Left cardiac atrium (tissue), 4 donors: ENCODE data around the gene ARAP1. TPM values are rescaled to one million over a fixed set of nuclear protein-coding genes. Genes with fewer than 3 reads are reported as not detected.

Experiments used
- ATAC-seq, 2 donors: fragments of 200-7000 bp; cut with Tn5 transposase; one replicate each; pipeline ENCODE4 v1.9.1; 2020; ENCODE audit warnings: mild to moderate bottlenecking in 2 of 2, moderate library complexity in 2 of 2
- DNase-seq: peaks from one replicate; pipeline ENCODE4 v3.0.0-alpha.2; 2020
- intact Hi-C, 2 donors: fragments of 100-400 bp; cut with DNase I; formaldehyde crosslinking; loops; one replicate each; pipeline versions ENCODE4 v1.14.1 to v1.15.1; 2022 to 2023
- total RNA-seq, 2 donors: library from RNA; stranded (reverse); fragmentation: NEBNext Ultra II Directional; extraction: Animal tissue kit (Norgen Biotek cat#: 25700); gene quantifications; one replicate each; pipeline ENCODE4 v1.2.1, GENCODE V29; 2021
- donor health status: DM: no; HTN: yes; CAD: no.
- donor health status: DM: no; HTN: yes; CAD: no; lungs with severe emphysema.
- donor health status: DM: yes; HTN: yes; CAD: no.
- donor health status: Dilated cardiomyopathy.

ARAP1 gene
- total RNA-seq, 2 donors from 2014 or later, result 60.3 to 66.9 TPM

DNA sequence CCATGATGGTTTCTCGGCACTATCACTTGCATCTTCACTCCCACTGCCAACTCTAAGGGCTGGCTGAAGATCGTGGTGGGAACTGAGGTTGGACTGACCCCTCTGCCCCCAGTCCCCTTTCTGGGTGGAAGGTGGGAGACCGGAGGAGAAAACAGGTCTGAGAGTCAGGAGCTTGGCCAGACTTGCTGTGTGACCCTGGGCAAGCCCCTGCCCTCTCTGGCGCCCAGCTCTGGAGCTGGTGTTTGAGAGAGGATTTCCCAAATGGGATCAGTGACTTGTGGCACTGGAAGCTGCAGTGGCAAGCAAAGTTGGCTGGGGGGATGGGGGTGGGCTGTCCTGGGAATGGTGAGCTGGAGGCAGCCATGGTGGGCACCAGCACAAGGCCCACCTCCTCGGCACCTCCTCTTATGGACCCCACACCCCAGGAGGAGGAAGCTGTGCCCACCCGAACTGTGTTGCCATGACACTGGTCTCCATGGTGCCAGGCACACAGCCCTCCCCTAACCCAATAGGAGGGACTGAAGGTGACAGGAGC is 71.5 kb downstream of the ARAP1 start:
- intact Hi-C loops, result loop anchor here (5.0 to 10.0 kb wide), 2 partner anchors 93 to 206 kb away; no protein-coding TSS in a partner anchor
- ATAC-seq (no peak), DNase-seq (no peak)

DNA sequence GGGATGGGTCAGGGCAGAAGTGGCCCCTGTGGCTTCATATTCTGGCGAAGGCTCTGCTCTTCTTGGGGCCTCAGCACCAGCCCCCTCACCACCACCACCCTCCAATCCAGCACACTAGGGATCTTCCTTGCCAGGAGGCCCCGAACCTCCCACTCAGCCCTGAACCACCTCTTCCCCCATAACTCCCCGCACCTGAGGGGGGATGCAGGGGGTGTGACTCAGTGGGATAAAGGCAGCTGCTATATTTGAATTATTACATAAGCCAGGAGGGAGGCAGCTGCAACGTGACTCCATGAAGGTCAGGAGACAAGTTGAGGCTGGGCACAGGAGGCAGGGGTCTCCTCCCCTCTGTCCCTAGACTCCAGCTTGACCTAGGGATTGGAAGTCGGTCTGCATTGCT is 72.3 kb downstream of the ARAP1 start:
- ATAC-seq (no peak), DNase-seq (no peak)
- intact Hi-C loops, result loop anchor here (5.0 to 10.0 kb wide), 2 partner anchors 93 to 205 kb away; no protein-coding TSS in a partner anchor

DNA sequence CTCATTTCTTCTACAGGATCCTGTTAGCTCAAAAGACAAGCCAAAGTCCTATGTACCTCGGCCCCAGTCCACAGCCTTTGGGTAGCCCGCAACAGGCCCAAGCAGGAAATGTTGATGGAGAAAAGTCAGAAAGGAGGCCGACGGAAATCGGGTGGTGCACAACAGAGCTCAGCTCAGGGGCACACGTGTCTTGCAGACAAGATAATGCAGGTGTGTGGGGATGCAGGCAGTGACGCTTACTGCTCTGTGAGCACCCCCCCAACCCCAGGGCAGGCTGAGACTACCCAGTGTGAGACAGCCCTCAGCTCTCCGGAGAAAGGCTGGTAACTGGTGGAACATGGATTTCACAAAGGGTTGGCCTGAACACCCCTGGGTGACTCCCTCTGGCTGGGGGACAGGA is 73.7 kb downstream of the ARAP1 start:
- DNase-seq (no peak), ATAC-seq (no peak)
- intact Hi-C loops, result no loop called here

DNA sequence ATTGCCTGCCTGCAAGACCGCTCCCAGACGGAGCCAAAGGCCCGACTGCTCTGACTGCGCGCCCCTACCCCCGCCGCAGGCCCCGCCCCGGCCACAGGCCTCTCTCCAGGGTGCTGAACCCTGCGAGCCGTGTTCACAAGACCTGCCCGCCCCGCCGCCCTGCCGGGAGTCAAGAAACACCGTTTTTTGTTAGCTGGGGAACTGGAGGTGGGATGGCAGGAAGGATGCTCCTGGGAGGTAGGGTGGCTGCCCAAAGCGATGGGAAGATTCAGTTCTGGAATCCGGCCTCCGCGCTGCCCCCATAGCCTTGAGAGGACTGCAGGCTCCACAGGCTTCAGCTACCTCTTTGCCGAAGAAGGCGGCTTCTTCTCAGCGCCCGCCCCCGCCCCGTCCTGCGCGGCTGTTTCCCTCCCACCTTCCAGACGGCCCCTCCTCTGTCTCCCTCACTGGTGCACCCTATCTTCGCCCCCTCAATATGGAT is 75.3 kb downstream of the ARAP1 start:
- intact Hi-C loops, result no loop called here
- ATAC-seq (peak; percentile 64 to 77), DNase-seq (peak; percentile 75)

DNA sequence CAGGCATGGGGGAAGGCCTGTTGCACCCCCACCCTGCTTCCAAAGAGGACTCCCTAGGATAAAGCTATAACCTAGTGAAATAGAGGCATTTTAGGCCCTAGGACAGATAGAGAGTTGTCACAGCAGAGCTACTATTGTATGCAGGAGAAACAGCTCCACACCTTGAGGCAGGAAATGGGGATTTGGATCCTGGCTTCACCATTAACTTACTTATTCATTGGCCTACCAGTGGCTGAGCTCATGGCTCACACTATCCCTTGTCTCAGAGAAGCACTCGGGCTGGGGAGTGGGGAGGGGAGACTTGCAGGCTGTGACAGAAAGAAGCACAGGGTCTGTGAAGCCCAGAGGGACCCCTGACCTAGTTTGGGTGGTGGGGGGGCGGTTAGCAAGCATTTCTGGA is 77.0 kb downstream of the ARAP1 start:
- DNase-seq (no peak), ATAC-seq (no peak)
- intact Hi-C loops, result no loop called here

DNA sequence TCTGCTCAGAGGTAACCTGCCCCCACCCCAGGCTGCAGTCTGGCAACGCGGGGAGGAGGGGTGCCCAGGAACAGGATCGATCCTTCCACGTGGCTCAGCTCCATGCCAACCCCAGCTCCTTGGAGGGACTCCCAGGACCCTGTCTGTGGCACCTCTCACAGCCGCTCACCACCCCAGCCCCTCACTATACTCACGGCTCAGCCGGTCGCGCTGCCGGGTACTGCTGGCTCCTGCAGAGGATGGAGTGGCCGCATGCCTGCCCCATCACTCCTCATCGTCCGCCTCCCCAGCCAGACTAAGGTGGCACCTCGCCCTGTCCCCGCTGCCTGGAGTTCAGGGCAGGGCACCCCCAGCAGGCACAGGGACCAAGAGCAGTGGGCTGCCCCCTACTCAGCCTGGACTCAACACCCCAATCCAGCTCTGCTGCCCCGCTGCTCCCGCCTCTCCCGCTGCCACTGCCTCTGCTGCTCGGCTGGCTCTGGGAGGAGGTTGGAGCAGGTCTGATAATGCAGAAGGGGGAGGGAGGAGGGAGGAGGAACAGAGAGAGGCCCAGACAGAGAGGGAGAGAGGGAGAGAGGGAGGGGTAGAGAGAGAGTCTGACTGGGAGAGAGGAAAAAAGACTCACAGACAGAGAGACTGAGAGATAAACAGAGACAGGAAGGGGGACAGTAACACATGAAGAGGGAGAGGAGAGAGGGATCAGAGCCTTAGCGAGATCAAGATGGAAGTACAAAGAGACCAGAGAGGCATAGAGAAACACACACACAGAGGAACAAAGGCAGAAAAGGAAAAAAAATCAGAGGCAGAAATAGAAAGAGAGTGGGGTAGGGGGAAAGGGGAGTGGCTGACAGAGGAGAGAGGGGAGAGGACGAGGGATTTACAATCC is 78.0 kb downstream of the ARAP1 start, which contains the start of gene PDE2A:
PDE2A (minus strand) TSS at position 480 of the 886 bp plus-strand sequence; CDS start at position 265, 215 bp downstream.
- DNase-seq (no peak), ATAC-seq (no peak)
- intact Hi-C loops, result no loop called here

DNA sequence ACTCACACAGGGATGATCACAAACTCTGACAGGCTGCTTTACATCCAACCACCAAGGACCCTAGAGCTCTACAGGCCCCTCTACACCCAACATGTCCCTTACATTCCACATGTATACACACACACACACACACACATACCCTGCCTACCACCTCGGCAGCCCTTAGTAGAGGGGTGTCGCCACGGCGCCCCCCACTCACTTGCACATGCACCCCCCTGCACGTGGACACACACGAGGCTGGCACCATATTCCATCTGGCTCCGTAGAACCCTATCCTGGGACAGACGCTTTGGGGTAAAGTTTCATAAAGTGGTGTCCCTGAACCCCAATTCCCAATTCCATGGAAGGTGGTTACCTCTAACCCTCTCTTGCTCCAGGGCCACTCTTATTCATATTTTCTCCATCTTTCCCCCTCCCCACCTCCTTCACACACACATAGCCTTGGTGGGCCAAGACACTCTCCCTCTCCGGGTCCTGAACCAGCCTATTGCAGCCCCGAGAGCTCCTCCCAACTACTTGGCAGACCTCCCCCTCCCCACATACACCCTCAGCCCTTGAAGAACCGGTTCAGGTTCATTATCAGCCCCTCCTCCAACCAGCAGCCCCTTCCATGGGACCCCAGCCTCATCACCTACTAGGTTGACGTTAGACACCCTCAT is 78.8 kb downstream of the ARAP1 start:
- intact Hi-C loops, result no loop called here
- no peak for DNase-seq
- no peak for ATAC-seq

DNA sequence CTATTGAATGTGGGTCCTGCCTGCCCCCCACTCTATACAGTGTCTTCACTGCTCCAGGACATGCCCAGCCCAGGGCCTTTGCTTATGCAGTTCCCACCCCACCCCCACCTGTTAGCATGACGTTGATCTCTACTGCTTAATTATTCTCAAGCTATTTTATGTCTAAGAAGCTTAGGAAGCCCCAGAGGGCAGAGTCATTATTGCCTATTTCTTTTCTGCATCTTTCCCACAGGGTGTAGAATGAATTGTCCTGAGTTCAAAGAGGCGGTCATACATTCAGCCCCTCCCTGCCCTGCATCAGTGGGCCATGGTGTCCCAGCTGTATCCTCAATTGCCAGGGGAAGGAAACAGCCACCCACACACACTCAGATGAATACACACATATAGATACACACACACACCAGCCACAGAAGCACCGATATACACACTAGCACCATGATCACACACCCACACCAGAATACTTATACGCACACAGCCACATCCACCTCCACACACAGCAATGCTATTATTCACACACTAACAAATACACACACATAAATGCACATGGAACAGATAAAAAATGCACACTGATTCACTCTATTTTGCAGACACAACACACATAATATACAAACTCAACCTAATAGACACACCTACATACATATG is 79.5 kb downstream of the ARAP1 start:
- intact Hi-C loops, result no loop called here
- no peak for ATAC-seq
- DNase-seq, result no peak

DNA sequence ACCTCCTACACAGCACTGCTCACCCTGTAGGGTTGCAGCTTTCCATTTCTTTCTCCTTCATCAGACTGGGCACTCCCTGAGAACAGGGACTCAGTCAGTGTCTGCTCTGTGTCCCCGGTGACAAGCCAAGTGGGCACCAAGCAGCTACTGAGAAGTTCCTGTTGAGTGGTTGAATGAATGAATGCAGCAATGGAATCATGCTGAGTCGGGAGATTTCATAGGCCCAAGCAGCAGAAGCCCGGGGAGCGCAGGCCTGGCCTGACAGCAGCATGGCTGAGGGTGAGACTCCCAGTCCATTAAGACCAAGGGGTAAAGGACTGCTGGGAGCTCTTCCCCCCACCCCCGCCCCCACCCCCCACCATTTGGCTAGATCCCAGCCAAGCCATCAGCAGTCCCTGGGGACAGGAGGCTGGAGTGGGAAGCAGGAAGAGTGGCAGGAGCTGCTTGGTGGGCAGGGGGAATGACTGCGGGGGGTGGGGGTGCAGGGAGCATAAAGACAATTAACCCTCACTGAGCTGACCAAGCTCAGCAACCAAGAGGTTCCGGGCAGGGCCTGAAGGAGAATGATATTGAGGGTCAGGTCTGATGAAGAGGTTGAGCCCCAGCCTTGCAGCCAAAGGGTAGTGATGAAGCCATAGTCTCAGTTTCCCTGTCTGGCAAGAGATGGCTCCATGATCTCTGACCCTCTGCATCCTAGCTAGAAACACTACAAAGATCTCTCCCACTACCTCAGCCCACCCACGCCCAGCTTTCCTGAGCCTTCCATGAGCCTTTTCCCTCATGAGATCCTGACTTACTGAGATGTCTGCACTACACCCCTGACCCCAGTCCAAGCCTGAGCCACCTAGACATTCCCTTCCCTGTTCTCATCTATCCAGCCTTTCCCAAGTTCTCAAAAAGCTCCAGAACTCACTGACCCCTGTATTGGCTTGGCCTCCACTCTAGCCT is 80.8 kb downstream of the ARAP1 start:
- ATAC-seq, result no peak
- intact Hi-C loops, result no loop called here
- DNase-seq, result no peak

DNA sequence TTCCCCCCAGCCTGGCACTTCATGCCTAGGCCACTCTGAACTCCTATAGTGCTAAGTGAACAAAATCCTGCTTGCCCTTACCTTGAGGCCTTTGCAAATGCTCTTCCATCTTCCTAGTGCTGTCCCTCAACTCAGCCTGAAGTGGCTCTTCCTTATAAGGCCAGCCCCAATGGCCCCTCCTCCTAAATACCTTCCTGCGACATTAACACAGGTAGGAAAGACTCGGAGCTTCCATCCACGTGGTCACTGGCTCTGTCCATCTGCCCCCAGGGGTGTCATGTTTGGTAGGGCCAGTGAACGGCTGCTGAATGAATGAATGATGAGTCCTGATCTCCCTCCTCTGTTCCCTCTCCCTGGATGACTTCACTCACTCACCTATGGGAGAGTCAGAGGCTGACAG is 82.2 kb downstream of the ARAP1 start:
- no peak for ATAC-seq
- DNase-seq, result no peak
- intact Hi-C loops, result no loop called here

DNA sequence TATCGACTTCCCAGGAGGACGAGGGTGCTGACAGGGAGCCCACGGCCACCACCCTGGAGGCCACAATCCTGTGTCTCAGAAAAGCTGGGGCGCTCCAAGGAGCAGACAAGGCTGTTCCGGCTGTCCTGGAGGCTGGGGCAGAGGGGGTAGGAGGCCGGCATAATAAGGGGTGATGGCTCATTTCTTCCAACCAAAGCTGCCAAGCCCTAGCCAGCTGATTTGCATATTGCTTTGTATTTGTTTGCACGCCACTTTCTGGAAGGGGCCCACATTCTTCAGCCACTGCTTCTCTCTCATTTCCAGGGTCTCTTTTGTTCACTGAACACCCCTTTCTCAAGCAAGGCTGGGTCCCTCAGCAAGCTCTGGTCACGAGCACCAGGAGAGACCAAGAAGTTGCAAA is 82.7 kb downstream of the ARAP1 start:
- DNase-seq (no peak), ATAC-seq (no peak)
- intact Hi-C loops, result no loop called here

DNA sequence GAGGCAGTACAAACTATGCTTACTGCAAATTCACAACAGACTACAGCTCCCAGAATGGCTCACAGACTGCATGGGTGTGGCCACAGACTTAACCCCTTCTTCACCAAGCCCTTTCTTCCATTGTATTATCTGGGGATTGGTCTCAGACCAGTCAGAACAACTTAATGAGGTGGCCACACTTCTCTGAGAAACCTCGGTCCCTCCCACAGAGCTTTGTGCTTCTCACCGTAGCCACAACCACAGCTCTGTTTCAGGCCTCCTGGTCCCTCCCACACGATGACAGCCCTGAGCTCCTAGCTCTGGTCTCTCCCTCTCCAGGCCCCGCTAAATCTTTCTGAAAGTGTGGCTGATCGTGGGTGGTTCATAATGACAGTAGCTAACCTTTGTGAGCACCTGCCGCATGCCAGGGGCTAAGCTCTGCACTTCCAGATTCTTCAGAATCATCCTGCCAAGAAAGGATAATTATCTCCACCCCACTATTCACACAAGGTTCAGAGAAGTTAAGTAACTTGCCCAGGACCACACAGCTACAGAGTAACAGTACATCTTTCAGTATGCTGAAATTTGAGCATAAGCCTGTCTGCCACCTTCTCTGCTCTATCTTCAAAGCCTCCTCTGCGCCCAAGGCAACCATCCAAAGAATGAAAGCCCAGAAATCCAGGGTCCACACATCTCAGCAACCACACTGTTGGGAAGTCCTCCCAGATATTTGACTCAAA is 83.4 kb downstream of the ARAP1 start:
- ATAC-seq (no peak), DNase-seq (no peak)
- intact Hi-C loops, result no loop called here

DNA sequence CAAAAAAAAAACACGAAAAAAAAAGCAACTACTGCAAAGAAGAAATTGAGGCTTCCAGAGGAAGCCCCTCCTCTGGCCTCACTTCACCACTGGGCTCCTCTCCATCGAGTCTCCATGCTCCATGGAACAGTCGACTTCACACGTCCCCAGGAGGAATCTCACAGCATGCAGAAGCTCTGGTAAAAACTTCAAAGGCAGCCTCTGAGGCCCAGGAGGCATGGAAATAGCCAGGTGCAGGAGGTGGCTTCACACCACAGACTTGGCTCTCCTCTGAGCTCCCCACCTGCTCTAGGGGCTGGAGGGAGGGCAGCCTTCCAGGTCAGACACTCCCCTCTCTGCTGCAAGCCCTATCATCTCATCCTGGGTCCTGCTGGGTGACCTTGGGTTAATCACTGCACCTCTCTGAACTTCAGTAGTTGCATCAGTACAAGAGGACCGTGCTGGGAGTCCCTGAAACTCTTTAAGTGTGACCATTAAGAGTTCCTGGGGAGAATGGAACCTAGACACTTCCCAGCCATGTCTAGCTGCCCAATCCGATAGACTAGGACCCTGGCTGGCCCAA is 86.2 kb downstream of the ARAP1 start:
- DNase-seq (no peak), ATAC-seq (no peak)
- intact Hi-C loops, result no loop called here

DNA sequence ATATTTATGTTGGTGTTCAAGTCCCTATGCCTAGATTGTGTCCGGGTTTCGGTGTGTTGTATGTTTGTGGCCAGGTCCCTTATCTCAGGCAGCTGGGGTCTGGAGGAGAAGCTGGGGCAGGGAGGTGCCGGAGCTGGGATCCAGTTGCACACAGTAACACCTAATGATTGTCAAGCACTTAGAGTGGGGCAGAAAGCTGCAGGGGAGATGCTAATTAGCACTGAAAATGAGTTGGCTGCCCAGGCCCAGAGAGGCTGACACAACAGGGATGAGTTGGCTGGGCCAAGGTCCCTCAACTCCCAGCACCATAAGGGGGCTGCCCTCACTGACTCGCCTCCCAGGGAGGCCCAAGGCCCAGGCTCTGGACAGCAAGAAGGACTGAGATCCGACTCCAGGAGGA is 90.2 kb downstream of the ARAP1 start:
- DNase-seq, result no peak
- intact Hi-C loops, result no loop called here
- no peak for ATAC-seq

DNA sequence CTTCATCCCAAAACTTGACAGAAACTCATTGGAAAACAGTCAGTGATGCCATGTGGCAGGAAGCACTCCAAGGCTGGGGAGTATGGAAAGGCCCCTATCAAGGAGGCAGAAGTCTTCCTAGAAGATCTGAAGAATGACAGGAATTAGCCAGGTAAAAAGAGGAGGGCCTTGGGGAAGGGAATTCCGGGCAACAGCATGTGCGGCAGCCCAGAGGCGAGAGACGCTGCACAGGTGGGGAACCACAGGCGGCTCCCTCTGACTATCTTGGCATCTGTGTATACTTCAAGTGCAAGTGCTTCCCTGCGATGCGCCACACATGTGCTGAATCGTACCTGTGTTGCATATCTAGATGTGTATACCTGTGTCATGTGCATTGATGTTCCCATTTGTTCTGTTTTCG is 90.7 kb downstream of the ARAP1 start:
- ATAC-seq (no peak), DNase-seq (no peak)
- intact Hi-C loops, result no loop called here

DNA sequence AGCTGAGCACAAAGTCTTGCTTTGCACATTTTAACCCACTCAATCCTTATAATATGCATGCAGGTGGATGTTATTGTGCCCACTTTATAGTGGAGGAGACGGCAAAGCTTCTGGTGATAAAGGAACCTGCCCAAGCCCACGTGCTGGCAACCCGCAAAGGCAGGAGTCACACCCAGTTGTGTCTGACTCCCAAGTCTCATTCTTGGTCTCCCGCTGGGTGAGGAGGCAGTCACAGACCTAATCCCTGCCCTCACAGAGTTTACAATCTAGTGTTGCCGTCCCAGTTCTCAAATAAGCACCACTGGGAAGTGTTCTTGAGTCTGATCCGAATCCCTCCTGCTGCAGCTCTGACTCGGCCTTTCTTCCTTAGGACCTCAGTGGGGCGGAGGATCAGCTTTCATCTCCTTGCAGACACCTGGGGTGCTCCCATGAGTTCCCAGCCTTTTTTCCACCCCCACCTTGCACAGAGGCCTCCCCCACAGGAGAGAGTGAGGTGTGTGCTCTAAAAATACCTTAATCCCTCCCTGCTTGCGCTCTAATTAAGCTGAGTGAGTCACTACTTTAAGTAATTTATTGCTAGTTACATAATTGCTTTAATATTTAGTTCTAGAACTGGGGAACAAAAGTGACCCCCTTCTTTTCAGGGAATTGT is 93.1 kb downstream of the ARAP1 start:
- intact Hi-C loops, result no loop called here
- ATAC-seq (no peak), DNase-seq (no peak)

DNA sequence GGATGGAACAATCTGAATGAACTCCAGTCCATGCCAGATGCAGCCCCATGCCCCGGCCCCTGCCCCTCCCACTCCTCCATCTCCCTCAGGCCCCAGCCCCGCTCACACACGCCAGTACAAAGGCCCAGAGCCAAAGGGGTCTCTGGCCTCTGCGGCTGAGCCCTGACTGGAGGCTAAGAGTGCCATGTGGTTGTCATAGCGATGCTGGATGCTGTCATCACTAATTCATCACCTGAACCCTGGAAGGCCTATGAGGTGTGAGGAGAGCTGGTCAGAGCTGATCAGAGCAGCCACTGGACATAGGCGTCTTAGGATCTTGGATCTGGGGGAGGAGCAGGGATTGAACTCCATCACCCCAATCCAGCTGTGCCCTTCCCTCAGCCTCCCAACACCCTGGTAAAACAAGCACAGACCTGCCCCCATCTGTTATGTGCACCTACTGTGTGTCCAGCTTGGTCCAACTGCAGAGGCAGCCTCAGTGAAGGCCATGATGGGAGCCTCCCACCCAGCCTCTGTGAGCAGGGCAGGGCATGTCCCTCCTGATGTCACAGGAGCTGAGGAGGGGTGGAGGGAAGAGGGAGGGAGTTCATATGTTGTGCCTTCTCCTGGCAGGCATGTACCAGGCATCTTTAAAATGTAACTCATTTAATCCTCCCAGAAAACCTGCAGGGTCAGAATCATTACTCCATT is 94.7 kb downstream of the ARAP1 start:
- ATAC-seq (no peak), DNase-seq (no peak)
- intact Hi-C loops, result no loop called here
